Ishikawa (cell line): ENCODE measurements around the gene CEP85L.

ENCODE experiments used
- CEBPB ChIP-seq: IDR thresholded peaks from 2 replicates; pipeline ENCODE4 v1.6.1; 2012
- CREB1 ChIP-seq: IDR thresholded peaks from 2 replicates; pipeline ENCODE4 v1.6.1; 2012; ENCODE audit warnings: low read depth
- EGR1 ChIP-seq: IDR thresholded peaks from 2 replicates; pipeline ENCODE4 v1.6.1; 2012
- EP300 ChIP-seq: IDR thresholded peaks from 2 replicates; pipeline ENCODE4 v1.6.1; 2012; ENCODE audit warnings: borderline replicate concordance
- FOXM1 ChIP-seq: IDR thresholded peaks from 2 replicates; pipeline ENCODE4 v1.6.1; 2012; ENCODE audit warnings: low read depth, borderline replicate concordance
- MAX ChIP-seq: IDR thresholded peaks from 2 replicates; pipeline ENCODE4 v1.6.1; 2012
- NFIC ChIP-seq: IDR thresholded peaks from 2 replicates; pipeline ENCODE4 v1.6.1; 2012
- RAD21 ChIP-seq: IDR thresholded peaks from 2 replicates; pipeline ENCODE4 v1.6.1; 2012; ENCODE audit warnings: low read depth
- REST ChIP-seq: IDR thresholded peaks from 2 replicates; pipeline ENCODE4 v1.6.1; 2012; ENCODE audit warnings: low read depth, mild to moderate bottlenecking
- TAF1 ChIP-seq: IDR thresholded peaks from 2 replicates; pipeline ENCODE4 v1.6.1; 2012; ENCODE audit warnings: low read depth, mild to moderate bottlenecking
- TCF12 ChIP-seq: IDR thresholded peaks from 2 replicates; pipeline ENCODE4 v1.6.1; 2012; ENCODE audit warnings: low read depth
- TEAD4 ChIP-seq: IDR thresholded peaks from 2 replicates; pipeline ENCODE4 v1.6.1; 2012
- USF1 ChIP-seq: IDR thresholded peaks from 2 replicates; pipeline ENCODE4 v1.6.1; 2012
- YY1 ChIP-seq: IDR thresholded peaks from 2 replicates; pipeline ENCODE4 v1.6.1; 2012; ENCODE audit warnings: low read depth
- ZBTB7A ChIP-seq: IDR thresholded peaks from 2 replicates; pipeline ENCODE4 v1.6.1; 2012; ENCODE audit warnings: low read depth

CEP85L gene

GRCh38 chr6:118594877-118595276 is 56.5 kb downstream of the CEP85L start:
- TF ChIP-seq TCF12 (no peak), MAX (no peak), CREB1 (no peak), EGR1 (no peak), YY1 (no peak), NFIC (no peak), REST (no peak)

- no peak for TF ChIP-seq CEBPB
- TF ChIP-seq TAF1 = no peak
- TF ChIP-seq RAD21 = no peak
- TF ChIP-seq EGR1 = no peak
- no peak for TF ChIP-seq EP300
- TF ChIP-seq FOXM1 = no peak
- TF ChIP-seq MAX = no peak
- TF ChIP-seq CREB1 = no peak
Measured at GRCh38 chr6:118591897-118592296, 59.5 kb downstream of the CEP85L start.

GRCh38 chr6:118589649-118590365 is 61.6 kb downstream of the CEP85L start:
- TF ChIP-seq RAD21 (no peak), FOXM1 (no peak), EP300 (no peak), MAX (no peak), EGR1 (no peak), USF1 (no peak), NFIC (no peak), CREB1 (no peak), TCF12 (no peak)

- no peak for TF ChIP-seq FOXM1
- TF ChIP-seq ZBTB7A = no peak
- TF ChIP-seq CREB1 = no peak
- no peak for TF ChIP-seq RAD21
- TF ChIP-seq TCF12 = no peak
- no peak for TF ChIP-seq YY1
- no peak for TF ChIP-seq NFIC
Measured at GRCh38 chr6:118589186-118589585, 62.2 kb downstream of the CEP85L start.

GRCh38 chr6:118588626-118589025 is 62.8 kb downstream of the CEP85L start:
- TF ChIP-seq CREB1 (no peak), CEBPB (no peak), FOXM1 (no peak), TAF1 (no peak), TCF12 (no peak), REST (no peak), EGR1 (no peak), ZBTB7A (no peak), NFIC (no peak), TEAD4 (no peak), MAX (no peak), EP300 (no peak), RAD21 (no peak), YY1 (no peak)

GRCh38 chr6:118586746-118587485 is 64.5 kb downstream of the CEP85L start:
- TF ChIP-seq TAF1 (no peak), CREB1 (no peak), FOXM1 (no peak), MAX (no peak), YY1 (no peak), EGR1 (no peak), REST (no peak), USF1 (no peak), ZBTB7A (no peak)
